ENCODE results near the gene PFN1.

GRCh38 chr17:4942760-4943508 is 5.4 kb downstream of the PFN1 start:
- no peak for TF ChIP-seq CTCF (conservative IDR thresholded peaks at IDR 0.05)
- TF ChIP-seq EZH2 (IDR thresholded peaks at IDR 0.05; ENCODE audit: low read depth) = no peak

Data from PC-9 (cell line).